ENCODE results near the gene SYAP1. TPM values are rescaled to one million over a fixed set of nuclear protein-coding genes. Genes with fewer than 3 reads are reported as not detected.
"Not testable (repeated sequence)": the region's sequence is repeated elsewhere in the genome, so short reads cannot be mapped to it uniquely, and the experiment has no call there.

Gene SYAP1
- total RNA-seq, 4 donors from 2014 or later = 10.6 to 26.4 (median 16.9) TPM

GRCh38 chrX:16718824-16719333 lies 533 bp upstream of the SYAP1 start:
- Histone ChIP-seq H3K4me3 (peak overlapping the region; percentile 62 to 94 (median 81)), H3K4me1 (peaks cover 0 to 27% of the 10 kb centered on the region in 2 donors), H3K36me3 (no peaks in the 10 kb centered on the region), H3K27me3 (no peaks in the 10 kb centered on the region), H3K9me3 (no peaks in the 10 kb centered on the region), H3K27ac (peak overlapping the region; percentile 85 to 95 (median 90))
- in situ Hi-C loops (cut with MboI; ENCODE audit: low sequenced_read_pairs in 4 of 4) = loop anchor here in 2 of 4 donors (25.0 kb wide), 3 partner anchors 168 to 1032 kb away; partner anchors contain the start of gene ZRSR2 (in 1 of the 2)
- intact Hi-C loops (cut with DNase I; ENCODE audit: low total_unique reads) = loop anchor here (1.0 to 10.0 kb wide), 4 partner anchors 67 to 1044 kb away; partner anchors contain the start of genes RBBP7, TXLNG and ZRSR2
- no peak for ATAC-seq
- TF ChIP-seq CTCF (IDR thresholded peaks at IDR 0.05 in 4 of 5, conservative IDR thresholded peaks at IDR 0.05 in 1 of 5) (no peak), POLR2A (IDR thresholded peaks at IDR 0.05) (no peak)
- DNase-seq = no peak

GRCh38 chrX:16722481-16722880 lies 3.1 kb downstream of the SYAP1 start:
- H3K27ac ChIP-seq = peak overlapping the region; percentile 82 to 95 (median 88)
- no peaks in the 10 kb centered on the region for H3K36me3 ChIP-seq
- no peaks in the 10 kb centered on the region for H3K27me3 ChIP-seq
- intact Hi-C loops (cut with DNase I; ENCODE audit: low total_unique reads) = loop anchor here (5.0 kb wide), 1 partner anchor 870 kb away; the partner anchor contains the start of gene AP1S2
- no peaks in the 10 kb centered on the region for H3K9me3 ChIP-seq
- TF ChIP-seq POLR2A (IDR thresholded peaks at IDR 0.05) (no peak), CTCF (IDR thresholded peaks at IDR 0.05 in 4 of 5, conservative IDR thresholded peaks at IDR 0.05 in 1 of 5) (no peak)
- H3K4me1 ChIP-seq = peaks cover 10 to 46% of the 10 kb centered on the region in 2 donors
- in situ Hi-C loops (cut with MboI; ENCODE audit: low sequenced_read_pairs in 4 of 4) = loop anchor here in 2 of 4 donors (10.0 to 25.0 kb wide), 4 partner anchors 62 to 1035 kb away; partner anchors contain the start of genes TXLNG (in 1 of the 2) and ZRSR2 (in 1 of the 2)
- H3K4me3 ChIP-seq = no peak overlapping the region
- no peak for DNase-seq
- no peak for ATAC-seq

GRCh38 chrX:16725072-16725471 lies 5.7 kb downstream of the SYAP1 start:
- Histone ChIP-seq H3K4me1 (peaks cover 10 to 44% of the 10 kb centered on the region in 2 donors), H3K27ac (peak overlapping the region; percentile 73 to 95 (median 78)), H3K27me3 (no peaks in the 10 kb centered on the region), H3K36me3 (no peaks in the 10 kb centered on the region), H3K9me3 (no peaks in the 10 kb centered on the region), H3K4me3 (no peak overlapping the region)
- TF ChIP-seq POLR2A (IDR thresholded peaks at IDR 0.05) (no peak), CTCF (IDR thresholded peaks at IDR 0.05 in 4 of 5, conservative IDR thresholded peaks at IDR 0.05 in 1 of 5) (no peak)
- DNase-seq (no peak), ATAC-seq (no peak)
- in situ Hi-C loops (cut with MboI; ENCODE audit: low sequenced_read_pairs in 4 of 4) = loop anchor here in 1 of 4 donors (10.0 kb wide), 1 partner anchor 60 kb away; the partner anchor contains the start of gene TXLNG
- intact Hi-C loops (cut with DNase I; ENCODE audit: low total_unique reads) = no loop called here

- peaks cover 10 to 32% of the 10 kb centered on the region in 2 donors for H3K4me1 ChIP-seq
- H3K36me3 ChIP-seq; intact Hi-C loops (cut with DNase I; ENCODE audit: low total_unique reads); H3K4me3 ChIP-seq; H3K9me3 ChIP-seq; H3K27me3 ChIP-seq: not testable (repeated sequence)
- in situ Hi-C loops (cut with MboI; ENCODE audit: low sequenced_read_pairs in 4 of 4) = loop anchor here in 1 of 4 donors (10.0 kb wide), 1 partner anchor 58 kb away; the partner anchor contains the start of gene TXLNG
- DNase-seq (peak in 1 of 2 donors; percentile 5), ATAC-seq (peak; percentile 96)
- peak overlapping the region; percentile 73 to 95 (median 78) for H3K27ac ChIP-seq
These were observed 7.1 kb downstream of the SYAP1 start for GRCh38 chrX:16726347-16726988.

GRCh38 chrX:16727637-16728036 lies 8.2 kb downstream of the SYAP1 start:
- Histone ChIP-seq H3K36me3 (no peaks in the 10 kb centered on the region), H3K4me3 (no peak overlapping the region), H3K4me1 (peaks cover 10 to 26% of the 10 kb centered on the region in 2 donors), H3K9me3 (no peaks in the 10 kb centered on the region), H3K27me3 (no peaks in the 10 kb centered on the region), H3K27ac (peak overlapping the region; percentile 73 to 95 (median 78))
- DNase-seq (no peak), ATAC-seq (no peak)
- intact Hi-C loops (cut with DNase I; ENCODE audit: low total_unique reads) = no loop called here
- in situ Hi-C loops (cut with MboI; ENCODE audit: low sequenced_read_pairs in 4 of 4) = loop anchor here in 1 of 4 donors (10.0 kb wide), 1 partner anchor 57 kb away; the partner anchor contains the start of gene TXLNG
- no peak for TF ChIP-seq CTCF (IDR thresholded peaks at IDR 0.05 in 4 of 5, conservative IDR thresholded peaks at IDR 0.05 in 1 of 5)
- no peak for TF ChIP-seq POLR2A (IDR thresholded peaks at IDR 0.05)
